Iris pigment epithelial cell (primary cell): Measurements from ENCODE around the gene ANKRD27.
"Not testable (repeated sequence)": the region's sequence is repeated elsewhere in the genome, so short reads cannot be mapped to it uniquely, and the experiment has no call there.

Experiments
- DNase-seq: peaks from one replicate; pipeline ENCODE4 v3.0.0-alpha.2; 2011; ENCODE audit warnings: low read depth

Gene ANKRD27

DNA sequence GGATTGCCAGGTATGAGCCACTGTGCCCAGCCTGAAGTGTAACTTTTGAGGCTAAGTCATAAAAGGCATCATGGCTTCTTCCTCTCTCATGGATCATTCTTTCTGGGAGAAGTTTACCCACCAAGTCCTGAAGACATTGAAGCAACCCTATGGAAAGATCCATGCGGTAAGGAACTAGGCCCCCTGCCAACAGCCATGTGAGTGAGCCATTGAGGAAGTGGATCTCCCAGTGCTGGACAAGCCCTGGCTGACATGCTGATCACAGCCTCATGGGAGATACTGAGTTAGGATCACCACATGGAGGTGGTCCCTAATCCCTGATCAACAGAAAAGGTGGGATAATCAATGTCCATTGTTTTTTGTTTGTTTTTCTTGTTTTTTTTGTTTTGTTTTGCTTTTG is 13.3 kb upstream of the ANKRD27 start:
- peak; percentile 16 for DNase-seq

DNA sequence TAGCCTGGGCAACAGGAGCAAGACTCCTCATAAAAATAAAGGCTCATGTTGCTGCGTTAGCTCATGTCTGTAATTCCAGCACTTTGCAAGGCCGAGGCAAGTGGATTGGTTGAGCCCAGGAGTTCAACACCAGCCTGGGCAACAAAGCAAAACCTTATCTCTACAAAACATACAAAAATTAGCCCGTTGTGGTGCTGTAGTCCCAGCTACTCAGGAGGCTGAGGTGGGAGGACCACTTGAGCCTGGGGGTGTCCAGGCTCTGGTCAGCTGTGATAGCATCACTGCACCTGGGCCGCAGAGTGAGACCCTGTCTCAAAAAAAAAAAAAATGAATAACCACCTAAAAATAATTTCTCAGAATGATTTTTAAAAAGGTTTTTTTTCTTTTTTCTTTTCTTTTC is 12.7 kb upstream of the ANKRD27 start:
- no peak for DNase-seq

DNA sequence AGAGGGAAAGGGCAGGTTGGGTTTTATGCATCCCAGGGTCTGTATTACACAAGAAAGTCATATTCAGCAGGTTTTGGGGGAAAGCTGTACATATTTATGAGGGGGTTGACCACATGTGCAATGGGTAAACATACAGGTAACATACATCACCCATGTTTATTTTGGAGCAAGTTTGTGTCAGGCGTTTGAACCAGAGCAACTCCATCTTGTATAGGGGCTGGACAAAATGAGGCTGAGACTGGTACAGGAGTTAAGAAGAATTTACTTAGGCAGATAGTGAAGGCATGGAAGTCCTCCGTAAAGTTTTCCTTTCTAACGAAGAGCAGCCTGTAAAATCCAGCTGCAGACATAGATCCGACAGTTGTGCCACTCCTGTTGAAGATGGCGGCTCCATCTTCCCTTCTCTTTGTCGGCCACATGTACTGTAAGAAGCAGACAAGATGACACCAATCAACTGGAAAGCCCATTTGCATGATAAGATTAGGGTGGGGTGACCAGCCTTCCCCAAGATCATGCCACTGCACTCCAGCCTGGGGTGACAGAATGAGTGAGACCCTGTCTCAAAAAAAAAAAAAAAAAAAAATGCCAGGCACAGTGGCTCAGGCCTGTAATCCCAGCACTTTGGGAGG is 12.0 kb upstream of the ANKRD27 start:
- no peak for DNase-seq

DNA sequence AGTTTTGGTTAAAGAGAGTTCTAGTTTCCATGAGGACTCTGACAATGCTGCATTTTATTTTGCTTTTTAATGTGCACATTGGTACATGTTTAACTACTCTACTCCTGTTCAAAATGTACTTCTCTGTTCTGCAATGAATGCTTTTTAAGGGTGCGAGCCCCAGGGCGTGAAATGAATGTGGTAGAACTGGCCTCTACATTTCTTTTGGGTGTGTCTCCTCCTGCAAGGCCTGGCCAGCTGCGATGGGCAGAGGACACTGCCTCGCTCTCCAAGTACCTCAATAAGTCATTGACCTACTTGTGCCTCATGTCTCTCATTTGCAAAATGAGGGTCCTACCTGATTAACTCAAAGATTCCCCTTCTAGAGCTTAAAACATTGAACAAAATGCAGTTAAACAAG is 7.3 kb upstream of the ANKRD27 start:
- no peak for DNase-seq

DNA sequence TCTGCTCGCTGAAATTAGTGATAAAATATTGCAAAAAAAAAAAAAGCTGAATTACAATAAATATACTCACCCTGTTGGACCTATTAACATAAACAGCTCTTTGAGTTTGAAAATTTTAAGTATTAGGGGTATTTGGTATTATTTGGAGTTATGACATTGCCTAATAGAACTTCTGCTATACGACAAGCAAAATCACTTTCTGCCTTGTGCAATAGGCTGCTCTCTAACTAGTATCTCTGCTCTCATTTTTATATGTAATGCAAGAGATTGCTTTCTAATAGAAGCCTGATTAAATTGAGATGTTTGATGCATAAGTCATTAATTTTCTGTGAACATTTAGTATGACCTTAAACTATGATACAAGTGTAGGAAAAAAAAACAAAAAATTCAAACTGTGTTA is 6.0 kb upstream of the ANKRD27 start:
- DNase-seq: no peak

DNA sequence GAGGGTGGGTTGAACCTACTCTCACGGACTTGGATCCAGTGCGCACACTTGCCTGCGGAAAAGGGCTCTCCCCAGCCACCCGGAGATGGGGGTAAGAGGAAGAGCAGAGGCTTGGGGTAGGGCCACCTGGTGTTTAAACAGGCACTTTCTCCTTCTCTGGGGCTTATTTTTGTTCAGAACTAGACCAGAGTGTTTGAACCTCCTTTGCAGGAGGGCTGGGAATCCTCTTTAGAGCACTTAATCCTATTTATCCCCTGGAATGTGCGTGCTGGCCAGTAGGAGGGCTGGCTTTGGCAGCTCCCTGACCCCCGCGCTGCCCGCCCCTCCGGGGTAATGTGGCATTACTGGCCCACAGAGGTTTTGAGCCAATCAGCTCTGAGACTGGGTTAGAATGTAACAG is 2.7 kb upstream of the ANKRD27 start:
- DNase-seq: peak; percentile 97

DNA sequence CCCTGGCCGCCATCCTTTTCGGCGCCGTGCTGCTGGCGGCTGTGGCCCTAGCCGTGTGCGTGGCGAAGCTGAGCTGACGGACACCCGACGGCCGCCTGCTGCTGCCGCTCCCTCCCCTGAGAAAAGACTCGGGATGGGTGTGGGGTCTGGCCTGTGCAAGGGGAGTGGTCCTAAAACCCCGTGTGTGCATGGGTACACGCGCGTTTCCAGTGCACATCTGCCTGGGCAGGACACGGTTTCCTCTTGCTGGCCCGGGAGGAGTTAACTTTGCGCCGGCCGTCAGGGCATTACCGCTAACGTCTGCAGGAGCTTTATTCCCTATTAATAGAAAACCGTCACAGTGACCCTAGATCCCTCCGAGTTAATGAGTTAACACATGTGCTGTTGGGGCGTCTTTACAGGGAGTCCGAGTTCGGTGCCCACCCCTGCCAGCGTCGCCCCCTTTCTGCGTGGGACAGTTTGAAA is 1.9 kb upstream of the ANKRD27 start:
- DNase-seq: peak; percentile 25

DNA sequence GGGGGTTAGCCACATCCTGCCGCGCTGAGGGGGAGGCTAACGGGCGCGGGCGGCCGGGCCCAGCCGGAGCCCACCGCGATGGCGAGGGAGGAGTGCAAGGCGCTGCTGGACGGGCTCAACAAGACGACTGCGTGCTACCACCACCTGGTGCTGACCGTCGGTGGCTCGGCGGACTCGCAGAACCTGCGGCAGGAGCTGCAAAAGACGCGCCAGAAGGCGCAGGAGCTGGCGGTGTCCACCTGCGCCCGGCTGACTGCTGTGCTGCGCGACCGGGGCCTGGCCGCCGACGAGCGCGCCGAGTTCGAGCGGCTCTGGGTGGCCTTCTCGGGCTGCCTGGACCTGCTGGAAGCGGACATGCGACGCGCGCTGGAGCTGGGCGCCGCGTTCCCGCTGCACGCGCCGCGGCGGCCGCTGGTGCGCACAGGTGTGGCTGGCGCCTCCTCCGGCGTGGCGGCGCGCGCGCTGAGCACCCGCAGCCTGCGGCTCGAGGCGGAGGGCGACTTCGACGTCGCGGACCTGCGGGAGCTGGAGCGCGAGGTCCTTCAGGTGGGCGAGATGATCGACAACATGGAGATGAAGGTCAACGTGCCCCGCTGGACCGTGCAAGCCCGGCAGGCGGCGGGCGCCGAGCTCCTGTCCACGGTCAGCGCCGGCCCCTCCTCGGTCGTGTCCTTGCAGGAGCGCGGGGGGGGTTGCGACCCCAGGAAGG is 1.4 kb upstream of the ANKRD27 start:
- DNase-seq: peak; percentile 22

DNA sequence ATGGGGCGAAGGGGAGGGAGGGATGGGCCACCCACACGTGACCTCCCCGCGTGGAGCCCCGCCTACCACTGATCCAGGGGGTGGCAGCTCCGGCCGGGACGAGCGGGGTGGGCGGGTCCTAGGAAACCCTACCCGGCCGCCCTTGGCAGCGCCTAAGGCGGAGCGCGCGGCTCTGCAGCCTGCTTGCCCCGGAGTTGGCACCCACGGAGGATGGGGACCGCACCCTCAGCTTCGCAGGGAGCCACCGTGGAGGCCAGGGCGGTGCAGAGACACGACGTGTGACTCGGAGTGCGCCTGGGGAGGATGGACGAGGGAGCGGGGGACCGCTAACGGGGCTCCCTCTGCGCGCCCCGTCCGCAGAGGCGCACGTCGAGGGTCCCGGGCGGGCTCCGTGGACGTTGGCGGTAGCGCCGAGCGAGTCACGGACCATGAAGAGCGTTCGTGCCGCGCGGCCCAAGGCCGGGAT is 773 bp upstream of the ANKRD27 start, which contains the start of gene RGS9BP:
Gene RGS9BP, plus strand, starts transcription at position 129 of the 466 bp plus-strand sequence. CDS start 416 bp downstream, outside the sequence.
- DNase-seq: peak; percentile 72

DNA sequence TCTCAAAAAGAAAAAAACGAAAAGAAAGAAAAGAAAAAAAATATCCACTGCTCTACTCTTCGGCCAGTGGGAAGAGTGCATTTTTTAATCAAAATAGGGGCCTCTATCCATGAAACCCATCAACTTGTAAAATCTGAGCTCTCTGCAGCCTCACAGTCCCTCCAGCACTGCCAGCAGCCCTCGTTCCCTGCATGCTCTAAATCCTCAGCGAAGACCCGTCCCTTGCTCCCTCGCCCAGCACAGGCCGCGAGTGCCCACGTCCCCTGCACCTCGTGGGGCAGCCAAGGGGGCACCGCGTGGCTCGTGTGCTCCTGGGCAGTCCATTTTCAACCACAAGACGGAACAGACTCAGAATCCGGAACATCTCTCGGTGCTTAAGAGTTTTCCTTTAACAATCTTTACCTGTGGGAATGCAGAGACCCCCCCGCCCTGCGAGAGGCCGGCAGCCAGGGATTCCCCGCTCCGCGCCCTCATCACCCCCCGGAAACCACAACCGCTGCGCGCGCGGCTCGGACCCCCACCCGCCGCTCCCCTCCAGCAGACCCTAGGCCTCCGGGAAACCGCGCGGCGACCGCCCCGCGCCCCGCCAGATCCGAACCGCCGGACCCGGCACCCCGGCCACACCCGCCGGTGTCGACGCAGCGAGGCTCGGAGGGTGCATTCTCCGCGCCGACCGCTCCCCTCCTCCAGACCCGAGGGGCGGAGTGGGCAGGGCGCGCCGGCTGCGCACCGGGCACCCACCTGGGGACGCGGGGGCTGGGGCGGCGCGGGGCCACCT is 638 bp downstream of the ANKRD27 start:
- no peak for DNase-seq

DNA sequence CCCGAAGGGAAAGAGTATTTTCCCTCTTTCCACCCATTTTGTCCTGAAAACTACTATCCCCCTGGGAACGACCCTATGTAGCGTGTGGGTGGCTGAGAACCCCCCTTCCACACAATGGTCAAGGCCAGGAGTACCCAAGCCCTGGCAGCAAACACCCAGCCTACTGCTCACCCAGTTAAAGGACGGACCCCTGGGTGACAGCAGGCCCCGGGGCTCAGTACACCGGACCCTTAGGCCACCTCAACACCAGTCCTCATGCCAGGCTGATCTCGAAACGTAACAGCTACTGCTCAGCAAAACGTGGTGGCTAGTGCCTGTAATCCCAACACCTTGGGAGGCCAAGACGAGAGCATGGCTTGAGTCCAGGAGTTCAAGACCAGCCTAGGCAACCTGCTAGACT is 1.4 kb downstream of the ANKRD27 start:
- DNase-seq: no peak

DNA sequence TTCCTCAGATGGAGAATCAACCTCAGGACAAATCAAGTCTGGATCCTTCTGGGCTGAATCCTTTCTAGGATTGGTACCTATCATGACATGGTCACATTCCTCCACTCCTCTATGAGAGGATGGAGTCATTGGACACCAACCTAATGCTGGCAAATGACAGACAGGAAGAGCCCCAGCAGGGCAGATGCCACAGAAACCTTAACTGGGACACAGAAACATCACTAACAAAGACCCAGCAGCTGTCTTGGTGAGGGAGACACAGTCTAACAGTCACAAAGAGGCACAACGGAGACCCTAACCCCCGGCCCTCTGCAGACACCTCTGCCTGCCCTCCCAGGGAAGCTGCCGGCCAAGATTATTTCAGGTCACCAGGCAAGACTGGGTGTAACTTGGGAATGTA is 2.1 kb downstream of the ANKRD27 start:
- DNase-seq: no peak

DNA sequence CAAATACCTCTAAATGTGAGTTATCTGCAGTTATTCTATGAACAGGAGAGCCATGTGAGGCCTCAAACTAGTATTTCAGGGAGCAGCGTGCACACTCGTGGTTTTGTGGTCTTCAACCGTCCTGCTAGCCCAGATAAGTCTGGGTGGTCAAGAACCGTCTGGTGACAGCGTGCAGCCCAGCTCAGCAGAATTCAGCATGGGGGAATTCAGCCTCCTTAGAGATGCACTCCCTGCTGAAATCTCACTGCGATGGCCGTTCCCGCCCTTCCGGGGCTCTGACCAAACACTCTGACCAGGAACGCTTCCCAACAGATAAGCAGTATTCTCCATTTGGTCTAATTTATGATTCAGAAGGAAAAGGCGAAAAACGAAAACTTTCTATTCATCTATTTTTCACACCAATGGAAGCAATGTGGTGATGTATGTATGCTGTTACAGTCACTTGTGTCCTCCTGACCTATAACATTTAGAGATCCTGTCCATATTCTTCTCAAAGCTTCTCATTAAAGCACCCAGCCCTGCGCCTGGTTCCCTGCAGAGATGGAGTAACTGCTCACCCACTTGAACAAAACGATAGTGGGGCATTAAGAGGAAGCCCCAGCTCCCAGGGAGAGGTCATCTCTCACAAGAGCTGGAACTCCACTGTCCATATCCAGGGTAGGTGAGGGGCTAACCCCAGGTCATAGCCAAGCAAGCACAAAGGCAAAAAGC is 2.9 kb downstream of the ANKRD27 start:
- DNase-seq: peak; percentile 16

DNA sequence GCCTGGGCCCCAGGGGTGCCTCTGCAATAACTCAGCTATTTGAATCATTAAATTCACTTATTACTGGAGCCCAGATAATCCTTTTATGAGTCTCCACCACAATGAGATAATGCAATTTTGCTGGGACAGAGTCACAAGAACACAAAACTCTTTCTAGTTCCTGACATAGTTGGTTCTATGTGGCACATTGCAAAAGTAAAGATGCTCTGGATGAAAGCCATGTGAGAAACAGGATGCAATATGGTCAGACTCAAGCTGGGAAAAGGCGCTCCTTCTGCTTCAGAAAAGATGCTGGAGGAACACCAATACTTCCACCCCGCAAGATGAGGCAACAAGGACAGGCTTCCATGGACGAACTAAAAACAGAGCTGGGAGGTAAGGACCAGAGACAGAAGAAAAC is 5.7 kb downstream of the ANKRD27 start:
- DNase-seq: peak; percentile 10

DNA sequence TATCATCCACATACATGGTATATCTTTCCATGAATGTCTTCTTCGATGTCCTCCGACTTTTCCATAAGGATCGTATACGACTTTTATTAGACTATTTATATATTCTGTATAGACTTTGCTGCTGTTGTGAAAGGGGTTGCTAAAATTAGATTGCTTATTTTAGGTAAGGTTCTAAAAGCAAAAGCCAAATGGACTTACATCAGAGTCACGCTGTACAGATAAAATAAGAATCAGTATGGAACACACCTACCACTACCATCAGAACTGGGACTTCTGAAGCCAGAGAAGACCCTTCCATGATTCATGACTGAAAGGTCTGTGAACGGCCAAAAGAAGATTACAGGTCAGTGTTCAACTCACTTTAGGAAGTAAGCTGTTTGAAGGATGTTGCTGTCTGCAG is 8.9 kb downstream of the ANKRD27 start:
- DNase-seq: no peak

DNA sequence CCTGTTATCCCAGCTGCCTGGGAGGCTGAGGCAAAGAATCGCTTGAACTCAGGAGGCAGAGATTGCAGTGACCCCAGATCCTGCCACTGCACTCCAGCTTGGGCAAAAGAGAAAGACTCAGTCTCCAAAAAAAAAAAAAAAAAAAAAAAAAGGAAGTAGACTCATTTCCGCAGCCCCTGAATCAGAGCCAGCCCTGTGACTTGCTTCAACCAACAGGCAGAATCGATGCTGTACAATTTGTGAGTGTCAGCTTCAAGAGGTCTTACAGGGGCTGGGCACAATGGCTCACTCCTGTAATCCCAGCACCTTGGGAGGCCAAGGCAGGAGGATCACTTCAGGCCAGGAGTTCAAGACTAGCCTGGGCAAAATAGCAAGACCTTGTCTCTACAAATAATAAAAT is 12.8 kb downstream of the ANKRD27 start:
- peak; percentile 78 for DNase-seq

DNA sequence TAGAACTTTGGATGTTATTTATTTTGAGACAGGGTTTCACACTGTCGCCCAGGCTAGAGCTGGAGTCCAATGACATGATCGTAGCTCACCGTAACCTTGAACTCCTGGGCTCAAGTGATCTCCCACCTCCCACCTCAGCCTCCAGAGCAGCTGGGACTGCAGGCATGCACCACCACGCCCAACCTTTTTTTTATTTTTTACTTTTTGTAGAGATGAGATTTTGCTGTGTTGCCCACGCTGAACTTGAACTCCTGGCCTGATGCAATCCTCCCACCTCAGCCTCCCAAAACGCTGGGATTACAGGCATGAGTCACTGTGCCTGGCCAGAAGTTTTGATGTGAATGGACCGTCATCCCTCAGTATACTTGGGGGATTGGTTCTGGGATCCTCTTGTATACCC is 13.7 kb downstream of the ANKRD27 start:
- peak; percentile 16 for DNase-seq

DNA sequence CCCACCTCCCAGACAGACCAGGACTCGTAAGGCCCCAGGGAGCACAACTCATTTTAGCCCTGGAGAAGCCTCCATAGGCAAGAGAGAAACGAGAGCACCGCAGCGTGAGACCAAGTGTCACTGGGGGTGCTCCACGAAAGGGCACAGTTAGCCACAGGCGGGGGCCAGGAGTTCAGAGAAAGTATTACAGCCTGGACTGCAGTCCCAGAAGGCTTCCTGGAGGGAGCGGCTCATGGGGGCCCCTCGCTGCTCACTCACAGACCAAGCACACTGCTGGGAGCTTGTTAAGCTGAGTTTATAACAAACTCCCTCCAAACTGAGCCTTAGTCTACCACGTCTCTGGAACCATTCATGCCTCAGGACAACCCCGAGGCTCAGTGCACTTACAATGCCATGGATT is 16.5 kb downstream of the ANKRD27 start:
- DNase-seq: no peak

DNA sequence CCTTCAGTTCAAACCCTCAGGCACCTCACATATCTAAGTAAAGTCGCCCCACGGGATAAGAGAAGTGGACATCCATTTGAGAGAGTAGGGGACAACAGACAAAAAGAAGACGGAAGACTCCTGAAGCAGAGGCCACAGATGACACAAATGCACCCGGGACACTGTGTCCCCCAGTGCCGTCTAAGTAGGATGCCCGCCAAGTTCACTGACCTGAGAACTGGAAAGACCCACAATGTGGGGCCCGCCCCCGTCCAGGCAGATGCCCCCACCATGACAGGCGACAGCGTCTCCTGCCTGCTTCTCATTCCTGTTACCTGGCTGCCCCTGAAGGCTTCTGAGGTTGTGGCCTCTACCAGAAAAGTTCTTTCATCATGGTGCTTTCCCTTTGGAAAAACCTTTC is 16.9 kb downstream of the ANKRD27 start:
- DNase-seq: no peak

DNA sequence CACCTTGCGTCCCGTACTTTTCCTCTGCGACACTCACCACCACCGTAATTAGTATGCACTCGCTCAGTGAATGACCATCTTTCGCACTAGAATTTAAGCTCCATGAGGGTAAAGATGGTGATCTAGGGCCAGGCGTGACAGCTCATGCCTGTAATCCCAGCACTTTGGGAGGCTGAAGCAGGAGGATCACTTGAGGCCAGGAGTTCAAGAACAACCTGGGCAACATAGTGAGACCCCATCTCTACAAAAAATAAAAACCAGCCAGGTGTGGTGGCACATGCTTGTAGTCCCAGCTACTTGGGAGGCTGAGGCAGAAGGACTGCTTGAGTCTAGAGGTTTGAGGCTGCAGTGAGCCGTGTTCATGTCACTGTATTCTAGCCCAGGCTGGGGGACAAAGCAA is 18.6 kb downstream of the ANKRD27 start:
- DNase-seq: not testable (repeated sequence)

DNA sequence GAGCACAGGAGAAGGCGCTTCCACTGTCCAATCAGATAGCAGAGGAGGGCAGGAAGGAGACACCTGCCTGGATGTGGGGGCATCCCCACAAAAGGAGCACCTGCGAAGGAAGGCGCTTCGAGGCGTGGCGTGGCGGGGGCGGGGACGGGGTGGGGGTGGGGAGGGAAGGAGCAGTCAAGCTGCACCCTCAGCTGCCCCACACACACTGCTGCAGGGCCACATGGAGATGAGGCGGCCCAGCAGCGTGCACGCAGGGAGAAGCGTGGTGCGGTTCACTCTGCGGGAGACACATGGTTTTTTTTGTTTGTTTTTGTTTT is 21.4 kb downstream of the ANKRD27 start:
- no peak for DNase-seq

DNA sequence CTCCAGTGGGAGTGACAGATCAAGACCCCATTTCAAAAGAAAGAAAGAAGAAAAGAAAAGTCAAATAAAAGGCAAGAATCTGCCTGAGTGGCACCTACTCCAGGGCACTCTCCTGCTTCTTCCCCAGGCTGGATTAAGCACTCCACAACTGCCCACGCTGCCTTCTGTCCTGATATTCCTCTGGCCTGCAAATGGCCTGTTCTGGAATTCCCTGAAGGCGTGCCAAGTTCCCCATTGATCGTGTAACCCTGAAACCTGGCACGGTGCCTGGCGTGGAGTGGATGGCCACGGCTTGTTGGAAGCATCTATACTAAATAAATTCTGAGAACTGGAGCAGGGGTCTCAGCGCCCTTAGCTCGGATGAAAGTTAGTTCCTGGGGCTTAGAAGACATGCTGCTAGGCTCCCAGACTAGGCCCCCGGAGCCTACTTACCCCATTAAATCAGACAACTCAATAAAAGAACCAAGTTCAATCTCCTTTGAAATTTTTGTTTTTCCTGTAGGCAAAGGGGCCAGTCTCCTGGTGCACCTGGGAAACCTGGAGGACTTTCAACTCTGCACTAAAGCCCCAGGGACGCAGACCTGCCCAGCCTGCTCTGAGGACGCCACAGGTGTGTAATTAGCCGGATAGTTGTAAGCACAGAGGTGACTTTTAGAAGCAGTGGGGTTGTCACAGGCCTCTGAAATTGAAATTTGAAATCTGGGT is 21.9 kb downstream of the ANKRD27 start:
- DNase-seq: peak; percentile 65
